Measurements from ENCODE around the gene CMIP. TPM values are rescaled to one million over a fixed set of nuclear protein-coding genes. Genes with fewer than 3 reads are reported as not detected.
A peak's percentile ranks its signal among the peaks of the same experiment; 100 is the strongest.

The CMIP gene
- total RNA-seq, 1 experiment from 2014 or later, result 48.2 TPM

DNA sequence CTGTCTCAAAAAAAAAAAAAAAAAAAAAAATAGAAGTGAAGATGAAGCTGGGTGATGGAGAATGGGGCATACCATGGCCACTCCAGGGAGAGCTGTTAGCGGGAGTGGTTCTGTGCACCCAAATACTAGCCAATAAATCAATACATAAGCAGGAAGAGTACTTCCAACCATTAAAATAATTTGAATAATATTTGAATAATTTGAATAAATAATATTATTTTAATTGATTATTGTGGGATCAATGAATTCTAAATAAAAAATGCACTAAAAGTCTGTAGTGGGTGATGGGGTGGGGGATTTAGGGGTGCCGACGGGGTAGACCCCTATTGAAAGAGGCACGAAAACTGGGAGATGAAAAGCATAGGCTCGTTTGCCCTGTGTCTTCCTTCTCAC lies 41.4 kb upstream of the CMIP start:
- no peak overlapping the region for H2BK120ac ChIP-seq (ENCODE audit: low read depth, low read length, poor library complexity, severe bottlenecking)
- H2BK5ac ChIP-seq (ENCODE audit: insufficient read length, low read length), result no peak overlapping the region
- H3K79me1 ChIP-seq (ENCODE audit: insufficient read depth, low read depth, low read length, poor library complexity, severe bottlenecking), result no peaks in the 10 kb centered on the region
- H2AFZ ChIP-seq (ENCODE audit: low read length), result no peak overlapping the region
- H3K27ac Mint-ChIP-seq, result no peak overlapping the region
- peak overlapping the region; percentile 32 for H3K4me2 ChIP-seq (ENCODE audit: insufficient read depth, insufficient read length, low read length)
- no peak overlapping the region for H2BK15ac ChIP-seq (ENCODE audit: low read depth, low read length)
- H3K27me3 ChIP-seq (ENCODE audit: insufficient read depth, low read length), result no peaks in the 10 kb centered on the region
- H4K5ac ChIP-seq (ENCODE audit: insufficient read length, low read depth, low read length), result no peak overlapping the region
- no peak overlapping the region for H3K14ac ChIP-seq (ENCODE audit: insufficient read depth, low read length)
- H3K9me3 Mint-ChIP-seq, result peaks cover 7 to 10% of the 10 kb centered on the region in 2 experiments; a peak in 4 of 5 replicates
- H3K79me2 ChIP-seq (ENCODE audit: insufficient read depth, low read length), result no peaks in the 10 kb centered on the region
- WGBS (ENCODE audit: extremely low coverage, insufficient read length, low lambda C conversion rate), result no CpG with 5 or more reads among the region's 5 CpGs
- H3K27me3 Mint-ChIP-seq (ENCODE audit: low read depth), result peaks cover 22% of the 10 kb centered on the region
- H3T11ph ChIP-seq (ENCODE audit: low read length), result no peak overlapping the region
- H2AK5ac ChIP-seq (ENCODE audit: insufficient read length, low read length), result no peak overlapping the region
- no peak overlapping the region for H3K56ac ChIP-seq (ENCODE audit: insufficient read length, low read depth, low read length)
- H3K23me2 ChIP-seq (ENCODE audit: insufficient read length, low read depth, low read length, poor library complexity, severe bottlenecking), result peaks cover 3% of the 10 kb centered on the region
- DNase-seq, result no peak
- no peak overlapping the region for H3K9ac ChIP-seq (ENCODE audit: extremely low read depth, insufficient read length, low read length)
- no peak overlapping the region for H2BK20ac ChIP-seq (ENCODE audit: low read depth, low read length, poor library complexity, severe bottlenecking)
- H3K23ac ChIP-seq (ENCODE audit: insufficient read length, low read depth, low read length), result no peak overlapping the region
- peaks cover 3 to 6% of the 10 kb centered on the region in 2 experiments; a peak in 2 of 4 replicates for H3K4me1 Mint-ChIP-seq
- no peak overlapping the region for H4K91ac ChIP-seq (ENCODE audit: insufficient read length, low read depth, low read length)
- H3K4ac ChIP-seq (ENCODE audit: low read depth, low read length), result no peak overlapping the region
- H3K36me3 Mint-ChIP-seq (ENCODE audit: insufficient read depth in 1 of 3, low read depth in 3 of 3), result no peaks in the 10 kb centered on the region; a peak in 1 of 7 replicates
- H4K20me1 ChIP-seq (ENCODE audit: control insufficient read depth, insufficient read depth, insufficient read length), result no peaks in the 10 kb centered on the region
- H4K8ac ChIP-seq (replicated peaks; ENCODE audit: insufficient read length, low read depth, low read length), result no peak overlapping the region
- TF ChIP-seq CTCF (conservative IDR thresholded peaks at IDR 0.05), result no peak
- no peak overlapping the region for H3K18ac ChIP-seq (ENCODE audit: insufficient read length, low read depth, low read length)
- H3K4me1 ChIP-seq (ENCODE audit: insufficient read depth, low read length), result no peaks in the 10 kb centered on the region
- H2BK12ac ChIP-seq (ENCODE audit: insufficient read length, low read depth, low read length), result no peak overlapping the region
- no peak overlapping the region for H3K27ac ChIP-seq (ENCODE audit: insufficient read length, low read depth, low read length)
- H3K4me3 Mint-ChIP-seq, result no peak overlapping the region
- no peaks in the 10 kb centered on the region for H3K9me3 ChIP-seq (ENCODE audit: control insufficient read depth, low read depth, low read length)

Data from H9 (cell line).